H1 (cell line): ENCODE results near the gene CMIP. TPM values are rescaled to one million over a fixed set of nuclear protein-coding genes. Genes with fewer than 3 reads are reported as not detected.

Experiments
- CTCF ChIA-PET: fragments of 300-600 bp; sonication (Branson Sonifier 250); formaldehyde crosslinking; loops from one replicate; lab custom pipeline; 2021; ENCODE audit not compliant: partially characterized antibody; lab: Charles Lee
- POLR2A ChIA-PET: fragments of 300-600 bp; sonication (Branson Sonifier 250); formaldehyde crosslinking; loops from one replicate; lab custom pipeline; 2021; ENCODE audit warnings: inconsistent platforms; ENCODE audit not compliant: partially characterized antibody; lab: Charles Lee
- DNase-seq, 2 experiments: peaks; one replicate each; pipeline versions ENCODE4 v3.0.0 to v3.0.0-alpha.2; 2010 to 2022; ENCODE audit warnings: low spot score in 2 of 2, low read depth in 1 of 2, mixed read lengths in 1 of 2
- FAIRE-seq: peaks from 2 replicates; lab custom pipeline; 2011; peaks lifted over from hg19 to GRCh38; lab: Jason Lieb, UNC
- H2AFZ ChIP-seq: 2 replicates; pipeline ENCODE4 v1.8.1; 2012; ENCODE audit warnings: low read length, inconsistent platforms
- H2AK5ac ChIP-seq: 2 replicates; pipeline ENCODE4 v1.6.1; 2013; ENCODE audit warnings: low read depth, low read length
- H2BK120ac ChIP-seq: replicated peaks from 2 replicates; pipeline ENCODE3; 2013; ENCODE audit warnings: low read depth, low read length, inconsistent platforms
- H2BK12ac ChIP-seq: 2 replicates; pipeline ENCODE4 v1.6.1; 2013; ENCODE audit warnings: low read depth, low read length
- H2BK15ac ChIP-seq: 2 replicates; pipeline ENCODE4 v1.6.1; 2013; ENCODE audit warnings: low read length
- H2BK20ac ChIP-seq: 2 replicates; pipeline ENCODE4 v1.6.1; 2013; ENCODE audit warnings: low read length
- H2BK5ac ChIP-seq: 2 replicates; pipeline ENCODE4 v1.6.1; 2013; ENCODE audit warnings: low read depth, low read length
- H3K14ac ChIP-seq: 2 replicates; pipeline ENCODE4 v1.6.1; 2013; ENCODE audit warnings: inconsistent platforms; ENCODE audit not compliant: insufficient read length
- H3K18ac ChIP-seq: 2 replicates; pipeline ENCODE4 v1.6.1; 2013; ENCODE audit warnings: low read length; ENCODE audit errors: extremely low read depth
- H3K23ac ChIP-seq: 2 replicates; pipeline ENCODE4 v1.6.1; 2013; ENCODE audit warnings: inconsistent platforms; ENCODE audit not compliant: insufficient read length
- H3K23me2 ChIP-seq: 2 replicates; pipeline ENCODE4 v1.6.1; 2013; ENCODE audit warnings: low read depth, low read length
- H3K27ac ChIP-seq: 2 replicates; pipeline ENCODE4 v1.6.1; 2011; ENCODE audit warnings: low read depth, low read length, inconsistent platforms
- H3K27me3 ChIP-seq, 4 experiments: replicated peaks in 1 of 4; 1 replicate in 1 of 4; 2 replicates in 3 of 4; pipeline versions ENCODE4 v1.6.1 to v1.8.1; 2011 to 2013; ENCODE audit warnings: low read length in 3 of 4, mild to moderate bottlenecking in 3 of 4, inconsistent platforms in 2 of 4, mixed read lengths in 2 of 4, moderate library complexity in 1 of 4; ENCODE audit not compliant: control insufficient read depth in 3 of 4, insufficient read depth in 3 of 4; ENCODE audit errors: extremely low read depth in 1 of 4
- H3K36me3 ChIP-seq, 4 experiments: 2 replicates each; pipeline versions ENCODE4 v1.6.1 to v1.8.1; 2011 to 2013; ENCODE audit warnings: mild to moderate bottlenecking in 4 of 4, low read length in 3 of 4, moderate library complexity in 2 of 4, control low read depth in 1 of 4, inconsistent platforms in 1 of 4; ENCODE audit not compliant: insufficient read depth in 4 of 4, control insufficient read depth in 2 of 4
- H3K4ac ChIP-seq: replicated peaks from 2 replicates; pipeline ENCODE3; 2013; ENCODE audit warnings: low read length, low read depth, mixed read lengths, inconsistent platforms; ENCODE audit not compliant: insufficient read length
- H3K4me1 ChIP-seq, 4 experiments: replicated peaks in 1 of 4; 1 replicate in 1 of 4; 2 replicates in 3 of 4; pipeline versions ENCODE4 v1.6.1 to v1.8.1; 2011 to 2013; ENCODE audit warnings: low read length in 3 of 4, inconsistent platforms in 2 of 4, mixed read lengths in 1 of 4; ENCODE audit not compliant: insufficient read depth in 4 of 4, control insufficient read depth in 3 of 4
- H3K4me2 ChIP-seq, 2 experiments: 2 replicates each; pipeline versions ENCODE4 v1.6.1 to v1.8.1; 2011 to 2013; ENCODE audit warnings: low read depth in 2 of 2, low read length in 2 of 2, control low read depth in 1 of 2, inconsistent platforms in 1 of 2, mild to moderate bottlenecking in 1 of 2; ENCODE audit not compliant: insufficient read depth in 1 of 2
- H3K4me3 ChIP-seq, 4 experiments: fragments of 200-600, 300-600 bp in 1 of 4; sonication (generic), shearing (Covaris generic), sonication (Bioruptor Twin) in 1 of 4; 2 replicates each; pipeline versions ENCODE4 v1.5.1 to v1.8.1; 2011 to 2016; ENCODE audit warnings: low read length in 4 of 4, low read depth in 3 of 4, control low read depth in 2 of 4, inconsistent platforms in 2 of 4, mild to moderate bottlenecking in 2 of 4, mixed read lengths in 1 of 4, moderate library complexity in 1 of 4; ENCODE audit not compliant: insufficient read depth in 2 of 4; ENCODE audit errors: extremely low read depth in 1 of 4
- H3K56ac ChIP-seq: replicated peaks from 2 replicates; pipeline ENCODE3; 2013; ENCODE audit warnings: low read depth, mild to moderate bottlenecking, mixed read lengths, low read length, inconsistent platforms; ENCODE audit not compliant: insufficient read length
- H3K79me1 ChIP-seq: 2 replicates; pipeline ENCODE4 v1.6.1; 2013; ENCODE audit warnings: low read depth, low read length, control low read depth
- H3K79me2 ChIP-seq, 2 experiments: 2 replicates each; pipeline versions ENCODE4 v1.6.1 to v1.8.1; 2012 to 2013; ENCODE audit warnings: low read length in 2 of 2, mild to moderate bottlenecking in 2 of 2, inconsistent platforms in 1 of 2; ENCODE audit not compliant: insufficient read depth in 2 of 2, control insufficient read depth in 1 of 2
- H3K9ac ChIP-seq, 4 experiments: replicated peaks in 1 of 4; 1 replicate in 1 of 4; 2 replicates in 3 of 4; pipeline versions ENCODE4 v1.6.1 to v1.8.1; 2011 to 2013; ENCODE audit warnings: low read depth in 3 of 4, low read length in 3 of 4, control low read depth in 2 of 4, mild to moderate bottlenecking in 2 of 4, moderate library complexity in 2 of 4, inconsistent platforms in 1 of 4; ENCODE audit errors: extremely low read depth in 1 of 4
- H3K9me3 ChIP-seq, 2 experiments: 2 replicates each; pipeline versions ENCODE4 v1.6.1 to v1.8.1; 2012 to 2013; ENCODE audit warnings: mild to moderate bottlenecking in 2 of 2, moderate library complexity in 2 of 2, control low read depth in 1 of 2, inconsistent platforms in 1 of 2, low read depth in 1 of 2, low read length in 1 of 2, mixed read lengths in 1 of 2; ENCODE audit not compliant: insufficient read depth in 2 of 2
- H4K20me1 ChIP-seq, 2 experiments: replicated peaks in 1 of 2; 2 replicates each; pipeline versions ENCODE3 to v1.8.1; 2011 to 2013; ENCODE audit warnings: inconsistent platforms in 2 of 2, low read length in 2 of 2, mild to moderate bottlenecking in 1 of 2; ENCODE audit not compliant: insufficient read depth in 2 of 2, control insufficient read depth in 1 of 2
- H4K5ac ChIP-seq: 2 replicates; pipeline ENCODE4 v1.6.1; 2013; ENCODE audit warnings: low read length, low read depth, mixed read lengths, inconsistent platforms; ENCODE audit not compliant: insufficient read length
- H4K8ac ChIP-seq: 2 replicates; pipeline ENCODE4 v1.8.0; 2013; ENCODE audit warnings: mild to moderate bottlenecking, moderate library complexity, low read length, inconsistent platforms; ENCODE audit not compliant: insufficient read depth; ENCODE audit errors: extremely low read depth
- H4K91ac ChIP-seq: replicated peaks from 2 replicates; pipeline ENCODE3; 2013; ENCODE audit warnings: low read length, mixed read lengths, inconsistent platforms; ENCODE audit not compliant: insufficient read length
- CBX5 ChIP-seq: fragments of 300-800, 300-1000 bp; sonication (generic); IDR thresholded peaks from 2 replicates; pipeline ENCODE4 v1.7.1; 2016; ENCODE audit warnings: antibody characterized with exemption, low read length, low read depth
- JUN ChIP-seq: IDR thresholded peaks from 2 replicates; pipeline ENCODE4 v1.6.1; 2011; ENCODE audit warnings: low read depth, mild to moderate bottlenecking, improper control_type of control experiment, low read length
- JUND ChIP-seq: IDR thresholded peaks from 2 replicates; pipeline ENCODE4 v1.6.1; 2011; ENCODE audit warnings: mild to moderate bottlenecking, improper control_type of control experiment, low read length
- PHF8 ChIP-seq: fragments of 200-600 bp; sonication (generic); conservative IDR thresholded peaks from 2 replicates; pipeline ENCODE4 v1.7.1; 2012; ENCODE audit warnings: low read depth, mild to moderate bottlenecking, inconsistent platforms, low read length, moderate library complexity
- SP4 ChIP-seq: IDR thresholded peaks from 2 replicates; pipeline ENCODE4 v1.6.1; 2012; ENCODE audit warnings: low read length, inconsistent platforms
- SRF ChIP-seq: IDR thresholded peaks from 2 replicates; pipeline ENCODE4 v1.6.1; 2011; ENCODE audit warnings: mild to moderate bottlenecking, low read depth, low read length, moderate library complexity
- YY1 ChIP-seq: IDR thresholded peaks from 2 replicates; pipeline ENCODE4 v1.6.1; 2011; ENCODE audit warnings: low read depth, mild to moderate bottlenecking, low read length
- WGBS, 2 experiments: shearing (Covaris generic) in 1 of 2; methylation state at CpG; one replicate each; pipeline versions ENCODE4 v1.1.6 to v1.1.7; 2013 to 2015; ENCODE audit warnings: low lambda C conversion rate in 2 of 2, mixed read lengths in 2 of 2, inconsistent platforms in 1 of 2, low coverage in 1 of 2, missing lambda C conversion rate in 1 of 2; ENCODE audit not compliant: insufficient replicate concordance in 2 of 2, insufficient coverage in 1 of 2, insufficient read length in 1 of 2; ENCODE audit errors: extremely low coverage in 1 of 2, missing lambda C conversion rate in 1 of 2; 5-methylcytosine and 5-hydroxymethylcytosine counted together
- polyA plus RNA-seq, 7 experiments: library from polyadenylated mRNA; depleted of rRNA in 3 of 7; stranded (reverse) in 5 of 7; unstranded in 2 of 7; fragments of >200 nt in 5 of 7; fragments of 200-250 nt in 2 of 7; gene quantifications; 1 replicate in 5 of 7; 2 replicates in 1 of 7; 4 replicates in 1 of 7; pipeline versions ENCODE4 v1.2.1 to v1.2.3, GENCODE V29; 2011 to 2013; ENCODE audit warnings: missing spikeins in 2 of 7, mixed read lengths in 2 of 7
- total RNA-seq: library from RNA; stranded (reverse); fragmentation: NEBNext Ultra II Directional; extraction: Animal tissue kit (Norgen Biotek cat#: 25700); gene quantifications from 2 replicates; pipeline ENCODE4 v1.2.1, GENCODE V29; 2021

Gene CMIP
- total and polyA plus RNA-seq, 2 of the 8 experiments (the other 6 are each of a cell fraction or from before 2014, with no cell fraction given), result 7.9 to 53.2 TPM

DNA sequence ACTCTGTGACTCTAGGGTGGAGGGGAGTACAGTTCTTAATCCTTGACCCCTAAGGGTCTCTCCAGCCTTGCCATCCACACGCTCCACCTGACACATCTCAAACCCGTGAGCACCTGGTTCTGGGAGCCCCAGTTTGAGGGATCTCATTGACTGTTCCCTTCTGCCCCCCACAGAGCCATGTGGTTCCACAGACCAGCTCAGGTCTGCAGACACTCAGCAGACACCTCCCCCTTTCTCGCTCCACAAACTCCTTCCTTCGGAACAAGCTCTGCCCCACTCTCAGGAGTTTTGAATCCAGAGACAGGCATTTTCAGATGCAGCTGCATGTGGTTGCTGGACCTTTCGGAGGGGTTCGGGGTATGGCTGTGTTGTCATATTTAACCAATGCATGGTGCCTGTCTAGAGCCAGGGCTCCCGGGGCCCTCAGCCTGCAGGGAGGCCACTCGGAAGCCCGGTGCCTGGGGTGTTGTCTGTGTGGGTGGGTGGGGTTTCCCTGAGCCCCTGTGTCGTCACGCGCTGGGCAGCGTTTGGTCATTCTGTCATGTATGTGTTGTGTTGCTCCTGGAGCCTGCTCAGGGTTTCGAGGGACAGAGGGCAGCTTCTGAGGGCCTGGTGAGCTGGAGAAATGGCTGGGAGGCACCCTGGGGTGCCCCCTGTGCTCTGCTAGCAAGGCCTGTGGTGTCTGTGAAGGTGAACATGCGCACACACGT lies 235.3 kb downstream of the CMIP start:
- H2BK15ac ChIP-seq, result no peak overlapping the region
- TF ChIP-seq JUN (no peak), PHF8 (no peak), CBX5 (no peak), SRF (no peak), SP4 (no peak), JUND (no peak), YY1 (no peak)
- TF ChIP-seq, all 59 proteins: peak for 0
- Histone ChIP-seq H3K4ac (no peak overlapping the region), H3K79me1 (peaks cover 4% of the 10 kb centered on the region; the same call in 1 of the 2 replicates), H2BK5ac (no peak overlapping the region; the same call in 1 of the 2 replicates), H3K27me3 (no peaks in the 10 kb centered on the region), H3K36me3 (peaks cover 2 to 13% (median 10%) of the 10 kb centered on the region in 4 experiments; a peak in 4 of 8 replicates), H3K23ac (no peak overlapping the region), H4K8ac (no peak overlapping the region), H4K20me1 (peaks cover 0 to 15% of the 10 kb centered on the region in 2 experiments), H4K5ac (no peak overlapping the region), H3K27ac (no peak overlapping the region), H3K56ac (no peak overlapping the region), H3K79me2 (no peaks in the 10 kb centered on the region), H3K4me1 (no peaks in the 10 kb centered on the region; a peak in 1 of 7 replicates), H3K4me3 (no peak overlapping the region), H3K23me2 (no peaks in the 10 kb centered on the region; the same call in 1 of the 2 replicates), H3K14ac (no peak overlapping the region), H2AK5ac (no peak overlapping the region), H2BK120ac (no peak overlapping the region), H3K18ac (no peak overlapping the region), H2BK20ac (no peak overlapping the region), H2AFZ (no peak overlapping the region), H2BK12ac (no peak overlapping the region), H3K9ac (no peak overlapping the region), H3K4me2 (no peak overlapping the region), H3K9me3 (no peaks in the 10 kb centered on the region), H4K91ac (no peak overlapping the region)
- CTCF ChIA-PET, result interaction anchor here (0.7 to 1.1 kb wide), 4 partner anchors 17 to 50 kb away, joined by 3 to 5 read pairs (median 3); no protein-coding TSS in a partner anchor
- FAIRE-seq (no peak), DNase-seq (no peak)
- WGBS, 2 experiments, result 96% methylated on average over 13 of the region's 16 CpGs; no CpG with 5 or more reads in 1 of the 2 experiments
- POLR2A ChIA-PET, result no interaction called here
